Activated T-helper 17 cell treated with anti-CD3 and anti-CD28 coated beads, Interleukin-2, amount 50 U/mL, for 72 hours (primary cell): Measurements from ENCODE around the gene NFYA. TPM values are rescaled to one million over a fixed set of nuclear protein-coding genes. Genes with fewer than 3 reads are reported as not detected.
A peak's percentile ranks its signal among the peaks of the same experiment; 100 is the strongest.

ENCODE experiments used
- ATAC-seq: fragments of 150-1000 bp; cut with Tn5 transposase; replicated peaks from 2 replicates; pipeline ENCODE4 v1.10.0; 2021; ENCODE audit warnings: mild to moderate bottlenecking, moderate library complexity
- H3K27ac Mint-ChIP-seq: one replicate; pipeline ENCODE4 v1.8.0; 2022; ENCODE audit warnings: mixed read lengths
- H3K27me3 Mint-ChIP-seq: one replicate; pipeline ENCODE4 v1.8.0; 2022; ENCODE audit warnings: mixed read lengths
- H3K36me3 Mint-ChIP-seq: one replicate; pipeline ENCODE4 v1.8.0; 2022; ENCODE audit warnings: low read depth, mild to moderate bottlenecking, mixed read lengths
- H3K4me1 Mint-ChIP-seq: one replicate; pipeline ENCODE4 v1.8.0; 2022; ENCODE audit warnings: mixed read lengths
- H3K4me3 Mint-ChIP-seq: one replicate; pipeline ENCODE4 v1.8.0; 2022; ENCODE audit warnings: mild to moderate bottlenecking, mixed read lengths
- H3K9me3 Mint-ChIP-seq: one replicate; pipeline ENCODE4 v1.8.0; 2022; ENCODE audit warnings: mixed read lengths
- total RNA-seq, 2 donors: library from RNA; stranded (reverse); gene quantifications; one replicate each; pipeline ENCODE4 v1.2.3, GENCODE V29; 2022

Gene NFYA
- total RNA-seq, 2 donors from 2014 or later: 23.3 to 25.0 TPM

GRCh38 chr6:41054511-41054910 is 18.3 kb upstream of the NFYA start:
- no peak for ATAC-seq
- no peak overlapping the region for H3K4me3 Mint-ChIP-seq
- no peaks in the 10 kb centered on the region for H3K9me3 Mint-ChIP-seq
- H3K27ac Mint-ChIP-seq: peak overlapping the region; percentile 61
- peaks cover 13% of the 10 kb centered on the region for H3K4me1 Mint-ChIP-seq
- H3K27me3 Mint-ChIP-seq: no peaks in the 10 kb centered on the region
- peaks cover 33% of the 10 kb centered on the region for H3K36me3 Mint-ChIP-seq

GRCh38 chr6:41055149-41055548 is 17.6 kb upstream of the NFYA start:
- no peaks in the 10 kb centered on the region for H3K9me3 Mint-ChIP-seq
- H3K27me3 Mint-ChIP-seq: no peaks in the 10 kb centered on the region
- no peak for ATAC-seq
- H3K36me3 Mint-ChIP-seq: peaks cover 39% of the 10 kb centered on the region
- H3K27ac Mint-ChIP-seq: peak overlapping the region; percentile 61
- H3K4me1 Mint-ChIP-seq: peaks cover 13% of the 10 kb centered on the region
- no peak overlapping the region for H3K4me3 Mint-ChIP-seq

GRCh38 chr6:41056768-41057490 is 15.8 kb upstream of the NFYA start:
- H3K36me3 Mint-ChIP-seq: peaks cover 50% of the 10 kb centered on the region
- peaks cover 10% of the 10 kb centered on the region for H3K4me1 Mint-ChIP-seq
- no peaks in the 10 kb centered on the region for H3K27me3 Mint-ChIP-seq
- no peak for ATAC-seq
- no peak overlapping the region for H3K4me3 Mint-ChIP-seq
- no peak overlapping the region for H3K27ac Mint-ChIP-seq
- no peaks in the 10 kb centered on the region for H3K9me3 Mint-ChIP-seq

- Mint-ChIP-seq H3K9me3 (no peaks in the 10 kb centered on the region), H3K4me1 (no peaks in the 10 kb centered on the region), H3K27me3 (no peaks in the 10 kb centered on the region), H3K36me3 (peaks cover 64% of the 10 kb centered on the region), H3K4me3 (no peak overlapping the region), H3K27ac (peak overlapping the region; percentile 37)
- no peak for ATAC-seq
Measured at GRCh38 chr6:41058783-41059181, 14.0 kb upstream of the NFYA start.

GRCh38 chr6:41059556-41059955 is 13.2 kb upstream of the NFYA start:
- no peaks in the 10 kb centered on the region for H3K9me3 Mint-ChIP-seq
- peaks cover 72% of the 10 kb centered on the region for H3K36me3 Mint-ChIP-seq
- no peak overlapping the region for H3K27ac Mint-ChIP-seq
- no peaks in the 10 kb centered on the region for H3K4me1 Mint-ChIP-seq
- H3K4me3 Mint-ChIP-seq: no peak overlapping the region
- no peak for ATAC-seq
- H3K27me3 Mint-ChIP-seq: no peaks in the 10 kb centered on the region

- H3K9me3 Mint-ChIP-seq: no peaks in the 10 kb centered on the region
- no peak for ATAC-seq
- H3K4me1 Mint-ChIP-seq: no peaks in the 10 kb centered on the region
- peaks cover 80% of the 10 kb centered on the region for H3K36me3 Mint-ChIP-seq
- H3K4me3 Mint-ChIP-seq: no peak overlapping the region
- no peaks in the 10 kb centered on the region for H3K27me3 Mint-ChIP-seq
- no peak overlapping the region for H3K27ac Mint-ChIP-seq
Measured at GRCh38 chr6:41061196-41061726, 11.5 kb upstream of the NFYA start.

GRCh38 chr6:41062056-41062455 is 10.7 kb upstream of the NFYA start:
- no peaks in the 10 kb centered on the region for H3K9me3 Mint-ChIP-seq
- H3K27ac Mint-ChIP-seq: no peak overlapping the region
- H3K4me3 Mint-ChIP-seq: no peak overlapping the region
- ATAC-seq: no peak
- H3K36me3 Mint-ChIP-seq: peaks cover 80% of the 10 kb centered on the region
- peaks cover 6% of the 10 kb centered on the region for H3K4me1 Mint-ChIP-seq
- no peaks in the 10 kb centered on the region for H3K27me3 Mint-ChIP-seq

- H3K4me3 Mint-ChIP-seq: no peak overlapping the region
- H3K4me1 Mint-ChIP-seq: peaks cover 15% of the 10 kb centered on the region
- H3K27ac Mint-ChIP-seq: no peak overlapping the region
- no peaks in the 10 kb centered on the region for H3K9me3 Mint-ChIP-seq
- no peaks in the 10 kb centered on the region for H3K27me3 Mint-ChIP-seq
- no peak for ATAC-seq
- peaks cover 92% of the 10 kb centered on the region for H3K36me3 Mint-ChIP-seq
Measured at GRCh38 chr6:41063884-41064285, 8.9 kb upstream of the NFYA start.

- ATAC-seq: no peak
- no peaks in the 10 kb centered on the region for H3K9me3 Mint-ChIP-seq
Measured at GRCh38 chr6:41064841-41065240, 7.9 kb upstream of the NFYA start.

GRCh38 chr6:41065550-41066026 is 7.2 kb upstream of the NFYA start:
- no peak overlapping the region for H3K4me3 Mint-ChIP-seq
- H3K4me1 Mint-ChIP-seq: peaks cover 17% of the 10 kb centered on the region
- ATAC-seq: no peak
- no peaks in the 10 kb centered on the region for H3K9me3 Mint-ChIP-seq
- H3K27me3 Mint-ChIP-seq: no peaks in the 10 kb centered on the region
- no peak overlapping the region for H3K27ac Mint-ChIP-seq
- peaks cover 99% of the 10 kb centered on the region for H3K36me3 Mint-ChIP-seq

More at GRCh38 chr6:41064841-41065240, 7.9 kb upstream of the NFYA start:
- no peak overlapping the region for H3K27ac Mint-ChIP-seq
- peaks cover 15% of the 10 kb centered on the region for H3K4me1 Mint-ChIP-seq
- H3K36me3 Mint-ChIP-seq: peaks cover 99% of the 10 kb centered on the region
- no peak overlapping the region for H3K4me3 Mint-ChIP-seq
- H3K27me3 Mint-ChIP-seq: no peaks in the 10 kb centered on the region

- Mint-ChIP-seq H3K36me3 (peaks cover 99% of the 10 kb centered on the region), H3K9me3 (no peaks in the 10 kb centered on the region), H3K4me3 (no peak overlapping the region), H3K27ac (peak overlapping the region; percentile 26), H3K4me1 (peaks cover 20% of the 10 kb centered on the region), H3K27me3 (no peaks in the 10 kb centered on the region)
- ATAC-seq: no peak
Measured at GRCh38 chr6:41066867-41067304, 5.9 kb upstream of the NFYA start.

GRCh38 chr6:41071501-41071922 is 1.3 kb upstream of the NFYA start:
- peaks cover 41% of the 10 kb centered on the region for H3K4me1 Mint-ChIP-seq
- no peak for ATAC-seq
- peak overlapping the region; percentile 88 for H3K4me3 Mint-ChIP-seq
- no peaks in the 10 kb centered on the region for H3K9me3 Mint-ChIP-seq
- peak overlapping the region; percentile 97 for H3K27ac Mint-ChIP-seq
- no peaks in the 10 kb centered on the region for H3K27me3 Mint-ChIP-seq
- H3K36me3 Mint-ChIP-seq: peaks cover 91% of the 10 kb centered on the region

- peak; percentile 75 for ATAC-seq
- H3K27me3 Mint-ChIP-seq: no peaks in the 10 kb centered on the region
- H3K4me1 Mint-ChIP-seq: peaks cover 36% of the 10 kb centered on the region
- H3K27ac Mint-ChIP-seq: peak within 1 kb of the TSS; percentile 97
- H3K4me3 Mint-ChIP-seq: peak within 1 kb of the TSS; percentile 88
- H3K36me3 Mint-ChIP-seq: peaks cover 85% of the 10 kb centered on the region
- H3K9me3 Mint-ChIP-seq: no peaks in the 10 kb centered on the region
Measured at GRCh38 chr6:41071923-41072835, 595 bp upstream of the NFYA start, which contains the start of gene OARD1. OARD1 (minus strand) TSS chr6:41072356; CDS start chr6:41071634, 722 bp downstream.

GRCh38 chr6:41073203-41073967 is 611 bp downstream of the NFYA start:
- Mint-ChIP-seq H3K27ac (peak overlapping the region; percentile 97), H3K36me3 (peaks cover 78% of the 10 kb centered on the region), H3K4me3 (peak overlapping the region; percentile 88), H3K27me3 (no peaks in the 10 kb centered on the region), H3K4me1 (peaks cover 28% of the 10 kb centered on the region), H3K9me3 (no peaks in the 10 kb centered on the region)
- ATAC-seq: peak; percentile 26
